Neural progenitor cell (in vitro differentiated cells): Measurements from ENCODE around the gene FAM53B. TPM values are rescaled to one million over a fixed set of nuclear protein-coding genes. Genes with fewer than 3 reads are reported as not detected.

Source experiments
- DNase-seq: peaks from one replicate; pipeline ENCODE4 v3.0.0-alpha.2; 2016; ENCODE audit warnings: low spot score
- H2AFZ ChIP-seq: fragments of 200-600 bp; sonication (generic); replicated peaks from 2 replicates; pipeline ENCODE4 v1.6.1; 2016; ENCODE audit warnings: antibody characterized with exemption
- H3F3A ChIP-seq: fragments of 200-600 bp; sonication (generic); 2 replicates; pipeline ENCODE4 v1.6.1; 2016; ENCODE audit warnings: antibody characterized with exemption, low read depth
- H3K27ac ChIP-seq: fragments of 200-600 bp; sonication (generic); 2 replicates; pipeline ENCODE4 v1.5.1; 2016; ENCODE audit warnings: mild to moderate bottlenecking
- H3K27me3 ChIP-seq: fragments of 200-600 bp; sonication (generic); 2 replicates; pipeline ENCODE4 v1.6.1; 2016; ENCODE audit warnings: mild to moderate bottlenecking, moderate library complexity
- H3K36me3 ChIP-seq: fragments of 200-600 bp; sonication (generic); 2 replicates; pipeline ENCODE4 v1.5.1; 2016
- H3K4me1 ChIP-seq: fragments of 200-600 bp; sonication (generic); 2 replicates; pipeline ENCODE4 v1.6.1; 2016; ENCODE audit warnings: mixed run types
- H3K4me2 ChIP-seq: fragments of 200-600 bp; sonication (generic); 2 replicates; pipeline ENCODE4 v1.6.1; 2016
- H3K4me3 ChIP-seq: fragments of 200-600 bp; sonication (generic); 2 replicates; pipeline ENCODE4 v1.5.1; 2016
- H3K79me2 ChIP-seq: fragments of 200-600 bp; sonication (generic); 2 replicates; pipeline ENCODE4 v1.6.1; 2016; ENCODE audit warnings: low read depth
- H3K9ac ChIP-seq: fragments of 200-600 bp; sonication (generic); 2 replicates; pipeline ENCODE4 v1.6.1; 2016
- H3K9me3 ChIP-seq: fragments of 200-600 bp; sonication (generic); 2 replicates; pipeline ENCODE4 v1.5.1; 2016; ENCODE audit warnings: low read depth
- H4K20me1 ChIP-seq: fragments of 200-600 bp; sonication (generic); 2 replicates; pipeline ENCODE4 v1.6.1; 2016; ENCODE audit warnings: low read depth
- H3K27ac Mint-ChIP-seq: 3 replicates; pipeline ENCODE4 v1.8.0; 2021; ENCODE audit warnings: mixed read lengths
- H3K27me3 Mint-ChIP-seq: 2 replicates; pipeline ENCODE4 v1.8.0; 2022; ENCODE audit warnings: low read depth, mild to moderate bottlenecking, inconsistent platforms, moderate library complexity, mixed read lengths; ENCODE audit not compliant: insufficient read depth
- H3K36me3 Mint-ChIP-seq: 3 replicates; pipeline ENCODE4 v1.8.0; 2021; ENCODE audit warnings: mixed read lengths
- H3K4me1 Mint-ChIP-seq: 3 replicates; pipeline ENCODE4 v1.8.0; 2021; ENCODE audit warnings: mixed read lengths
- H3K4me3 Mint-ChIP-seq: 3 replicates; pipeline ENCODE4 v1.8.0; 2021; ENCODE audit warnings: mild to moderate bottlenecking, moderate library complexity, mixed read lengths
- H3K9me3 Mint-ChIP-seq: 3 replicates; pipeline ENCODE4 v1.8.0; 2020; ENCODE audit warnings: mixed read lengths
- EZH2 ChIP-seq: fragments of 200-600 bp; sonication (generic); IDR thresholded peaks from 2 replicates; pipeline ENCODE4 v1.6.1; 2017; ENCODE audit warnings: antibody characterized with exemption, mild to moderate bottlenecking, moderate library complexity
- EZH2phosphoT487 ChIP-seq: fragments of 200-600 bp; sonication (generic); IDR thresholded peaks from 2 replicates; pipeline ENCODE4 v1.6.1; 2017; ENCODE audit warnings: antibody characterized with exemption
- total RNA-seq: library from RNA; depleted of rRNA; stranded (reverse); fragments of >200 nt; gene quantifications from 2 replicates; pipeline ENCODE4 v1.2.3, GENCODE V29; 2015; ENCODE audit warnings: low replicate concordance
- TF ChIP-seq, protein P1 (sequence below): fragments of 200-600 bp; sonication (generic); IDR thresholded peaks from 2 replicates; pipeline ENCODE4 v1.5.1; 2017; ENCODE audit warnings: antibody characterized with exemption, mild to moderate bottlenecking

FAM53B gene
- total RNA-seq, 1 donor from 2014 or later, result 15.3 TPM

DNA sequence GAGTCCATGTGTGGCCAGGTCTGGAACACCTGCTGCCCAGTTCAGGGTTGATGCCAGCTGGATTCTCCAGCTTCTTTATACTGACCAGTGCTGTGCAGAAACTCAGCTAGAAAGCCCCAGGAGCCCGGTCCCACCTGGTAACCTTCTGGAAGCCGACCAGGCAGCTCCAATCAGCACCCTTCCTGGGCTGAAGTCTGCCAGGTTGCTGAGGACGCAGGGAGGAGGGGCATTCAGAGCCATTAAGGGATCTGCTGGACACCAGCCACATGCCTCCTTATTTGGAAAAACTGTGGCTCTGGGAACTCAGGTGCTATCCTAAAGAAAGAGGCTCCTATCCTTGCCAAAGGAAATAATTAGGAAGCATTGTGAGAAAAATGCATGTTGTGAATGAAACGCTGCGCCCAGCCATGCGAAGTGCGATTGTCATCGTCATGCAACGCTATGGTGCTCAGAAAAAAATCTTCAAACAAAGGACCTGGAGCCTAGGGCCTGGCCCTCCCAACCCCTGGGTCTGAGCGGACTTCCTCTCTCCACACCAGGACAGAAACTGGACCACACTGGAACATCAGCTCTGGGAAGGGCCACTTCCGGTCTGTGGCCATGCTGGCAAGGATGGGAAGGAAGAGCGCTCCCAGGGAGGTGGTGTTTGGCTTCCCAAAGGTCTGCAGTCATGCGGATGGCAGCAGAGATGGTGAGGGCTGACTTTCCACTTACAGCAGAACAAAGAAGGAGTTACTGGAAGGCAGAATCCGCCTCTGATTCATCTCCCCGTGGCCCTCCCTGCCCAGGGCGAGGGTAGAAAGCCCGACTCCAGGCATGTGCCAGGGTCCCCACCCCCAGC, 90.1 kb downstream of the FAM53B start:
- no peaks in the 10 kb centered on the region for H3K36me3 ChIP-seq
- no peak overlapping the region for H3K4me2 ChIP-seq
- peaks cover 54% of the 10 kb centered on the region for H4K20me1 ChIP-seq
- no peak overlapping the region for H2AFZ ChIP-seq
- Mint-ChIP-seq H3K4me1 (peaks cover 12% of the 10 kb centered on the region), H3K27ac (peak overlapping the region; percentile 33), H3K4me3 (no peak overlapping the region), H3K36me3 (peaks cover 4% of the 10 kb centered on the region), H3K9me3 (no peaks in the 10 kb centered on the region), H3K27me3 (peaks cover 2% of the 10 kb centered on the region)
- TF ChIP-seq, protein P1, sequence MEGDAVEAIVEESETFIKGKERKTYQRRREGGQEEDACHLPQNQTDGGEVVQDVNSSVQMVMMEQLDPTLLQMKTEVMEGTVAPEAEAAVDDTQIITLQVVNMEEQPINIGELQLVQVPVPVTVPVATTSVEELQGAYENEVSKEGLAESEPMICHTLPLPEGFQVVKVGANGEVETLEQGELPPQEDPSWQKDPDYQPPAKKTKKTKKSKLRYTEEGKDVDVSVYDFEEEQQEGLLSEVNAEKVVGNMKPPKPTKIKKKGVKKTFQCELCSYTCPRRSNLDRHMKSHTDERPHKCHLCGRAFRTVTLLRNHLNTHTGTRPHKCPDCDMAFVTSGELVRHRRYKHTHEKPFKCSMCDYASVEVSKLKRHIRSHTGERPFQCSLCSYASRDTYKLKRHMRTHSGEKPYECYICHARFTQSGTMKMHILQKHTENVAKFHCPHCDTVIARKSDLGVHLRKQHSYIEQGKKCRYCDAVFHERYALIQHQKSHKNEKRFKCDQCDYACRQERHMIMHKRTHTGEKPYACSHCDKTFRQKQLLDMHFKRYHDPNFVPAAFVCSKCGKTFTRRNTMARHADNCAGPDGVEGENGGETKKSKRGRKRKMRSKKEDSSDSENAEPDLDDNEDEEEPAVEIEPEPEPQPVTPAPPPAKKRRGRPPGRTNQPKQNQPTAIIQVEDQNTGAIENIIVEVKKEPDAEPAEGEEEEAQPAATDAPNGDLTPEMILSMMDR, result no peak
- TF ChIP-seq EZH2 (no peak), EZH2phosphoT487 (no peak)
- peaks cover 17% of the 10 kb centered on the region for H3K4me1 ChIP-seq
- H3F3A ChIP-seq, result peaks cover 6% of the 10 kb centered on the region
- no peak overlapping the region for H3K4me3 ChIP-seq
- H3K9ac ChIP-seq, result no peak overlapping the region
- H3K9me3 ChIP-seq, result no peaks in the 10 kb centered on the region
- no peaks in the 10 kb centered on the region for H3K79me2 ChIP-seq
- no peak for DNase-seq
- no peak overlapping the region for H3K27ac ChIP-seq
- H3K27me3 ChIP-seq, result no peaks in the 10 kb centered on the region

DNA sequence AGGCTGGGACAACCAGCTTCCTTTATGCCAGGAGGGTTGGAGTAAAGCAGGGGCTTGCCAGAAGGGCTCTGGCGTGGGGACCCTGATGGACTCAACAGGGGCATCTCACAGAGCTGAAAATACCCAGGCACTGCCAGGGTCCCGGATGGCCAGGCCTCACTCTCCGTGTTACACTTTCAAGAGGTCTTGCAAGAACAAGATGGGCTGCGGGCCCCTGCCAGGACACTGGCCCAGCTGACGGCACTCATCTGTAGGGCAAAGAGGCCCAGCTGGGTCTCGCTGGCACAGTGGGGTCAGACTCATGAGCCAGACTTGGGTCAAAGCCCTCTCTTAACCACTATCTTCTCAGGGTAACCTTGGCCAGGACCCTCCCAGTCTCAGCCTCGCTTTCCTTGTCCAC, 90.9 kb downstream of the FAM53B start:
- Histone ChIP-seq H3K79me2 (no peaks in the 10 kb centered on the region), H3F3A (peaks cover 6% of the 10 kb centered on the region), H2AFZ (no peak overlapping the region), H4K20me1 (peaks cover 48% of the 10 kb centered on the region), H3K27ac (no peak overlapping the region), H3K36me3 (no peaks in the 10 kb centered on the region), H3K27me3 (no peaks in the 10 kb centered on the region), H3K4me2 (no peak overlapping the region), H3K9ac (no peak overlapping the region), H3K9me3 (no peaks in the 10 kb centered on the region), H3K4me1 (peaks cover 24% of the 10 kb centered on the region), H3K4me3 (no peak overlapping the region)
- H3K9me3 Mint-ChIP-seq, result no peaks in the 10 kb centered on the region
- TF ChIP-seq EZH2phosphoT487 (no peak), EZH2 (no peak)
- TF ChIP-seq, protein P1, result no peak
- H3K4me1 Mint-ChIP-seq, result peaks cover 18% of the 10 kb centered on the region
- peaks cover 4% of the 10 kb centered on the region for H3K36me3 Mint-ChIP-seq
- H3K27me3 Mint-ChIP-seq, result peaks cover 2% of the 10 kb centered on the region
- H3K27ac Mint-ChIP-seq, result no peak overlapping the region
- no peak overlapping the region for H3K4me3 Mint-ChIP-seq
- no peak for DNase-seq

DNA sequence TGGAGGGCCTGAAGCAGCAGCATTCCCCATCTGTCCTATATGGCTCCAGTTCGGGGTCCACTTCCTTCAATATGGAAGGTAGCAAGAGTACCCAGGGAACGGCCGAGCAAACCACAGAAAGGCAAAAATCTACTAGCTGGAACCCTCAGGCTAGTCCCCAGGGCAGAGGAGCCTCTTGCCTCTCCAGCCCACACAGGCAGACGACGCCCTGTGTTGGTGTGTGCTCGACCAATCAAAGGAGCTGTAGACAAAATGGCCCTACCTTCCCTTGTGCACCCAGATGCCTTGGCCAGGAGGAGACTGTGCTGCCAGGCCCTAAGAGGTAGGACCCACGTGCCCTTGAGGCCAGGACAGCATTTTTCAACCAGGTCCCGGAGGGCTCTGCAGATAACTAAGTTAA, 91.5 kb downstream of the FAM53B start:
- H3K36me3 Mint-ChIP-seq, result peaks cover 4% of the 10 kb centered on the region
- H3K9me3 Mint-ChIP-seq, result no peaks in the 10 kb centered on the region
- no peak overlapping the region for H3K4me3 Mint-ChIP-seq
- Histone ChIP-seq H3K9ac (no peak overlapping the region), H3K27me3 (no peaks in the 10 kb centered on the region), H3K79me2 (peaks cover 6% of the 10 kb centered on the region), H3K27ac (no peak overlapping the region), H4K20me1 (peaks cover 42% of the 10 kb centered on the region), H3K4me3 (no peak overlapping the region), H3F3A (peaks cover 6% of the 10 kb centered on the region), H3K4me2 (no peak overlapping the region), H3K9me3 (no peaks in the 10 kb centered on the region), H2AFZ (no peak overlapping the region), H3K4me1 (peaks cover 24% of the 10 kb centered on the region), H3K36me3 (no peaks in the 10 kb centered on the region)
- DNase-seq, result no peak
- H3K4me1 Mint-ChIP-seq, result peaks cover 18% of the 10 kb centered on the region
- TF ChIP-seq, protein P1, result no peak
- TF ChIP-seq EZH2 (no peak), EZH2phosphoT487 (no peak)
- H3K27me3 Mint-ChIP-seq, result peaks cover 2% of the 10 kb centered on the region
- H3K27ac Mint-ChIP-seq, result no peak overlapping the region
